Measurements from ENCODE around the gene COX7B.

COX7B gene

DNA sequence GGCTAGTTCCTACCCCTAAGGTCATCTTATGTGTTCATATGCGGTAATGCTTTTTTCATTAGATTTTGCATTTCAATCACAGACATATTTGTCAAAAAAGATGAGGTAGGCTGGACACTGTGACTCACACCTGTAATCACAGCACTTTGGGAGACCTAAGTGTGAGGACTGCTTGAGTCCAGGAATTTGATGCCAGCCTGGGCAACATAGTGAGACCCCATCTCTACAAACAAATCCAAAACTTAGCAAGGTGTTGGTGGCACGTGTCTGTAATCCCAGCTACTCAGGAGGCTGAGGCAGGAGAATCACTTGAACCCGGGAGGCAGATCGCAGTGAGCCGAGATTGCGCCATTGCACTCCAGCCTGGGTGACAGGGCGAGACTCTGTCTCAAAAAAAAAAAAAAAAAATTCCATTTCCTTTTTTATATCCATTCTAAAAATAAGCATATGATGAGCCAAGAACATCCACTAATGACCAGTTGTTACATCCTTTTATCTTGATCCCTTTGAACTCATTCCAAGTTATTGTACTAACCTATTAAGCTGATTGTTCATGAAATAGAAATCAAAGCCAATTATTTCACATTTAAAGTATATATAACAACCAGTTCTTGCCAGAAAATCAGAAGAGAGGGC lies 46.8 kb downstream of the COX7B start:
- DNase-seq, result no peak

DNA sequence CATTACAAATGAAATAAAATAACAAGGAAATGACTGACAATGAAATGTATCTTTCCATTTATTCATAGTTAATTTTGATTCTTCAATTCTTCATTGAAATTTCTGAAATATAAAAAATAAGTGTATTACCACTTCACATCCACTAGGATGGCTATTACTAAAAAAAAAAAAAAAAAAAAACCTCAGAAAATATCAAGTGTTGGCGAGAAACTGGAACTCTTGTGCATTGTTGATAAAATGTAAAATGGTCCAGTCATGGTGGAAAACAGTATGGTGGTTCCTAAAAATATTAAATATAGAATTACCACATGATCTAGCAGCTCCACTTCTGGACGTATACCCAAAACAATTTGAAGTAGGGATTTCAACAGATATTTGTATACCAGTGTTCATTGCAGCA lies 47.3 kb downstream of the COX7B start:
- DNase-seq, result no peak

DNA sequence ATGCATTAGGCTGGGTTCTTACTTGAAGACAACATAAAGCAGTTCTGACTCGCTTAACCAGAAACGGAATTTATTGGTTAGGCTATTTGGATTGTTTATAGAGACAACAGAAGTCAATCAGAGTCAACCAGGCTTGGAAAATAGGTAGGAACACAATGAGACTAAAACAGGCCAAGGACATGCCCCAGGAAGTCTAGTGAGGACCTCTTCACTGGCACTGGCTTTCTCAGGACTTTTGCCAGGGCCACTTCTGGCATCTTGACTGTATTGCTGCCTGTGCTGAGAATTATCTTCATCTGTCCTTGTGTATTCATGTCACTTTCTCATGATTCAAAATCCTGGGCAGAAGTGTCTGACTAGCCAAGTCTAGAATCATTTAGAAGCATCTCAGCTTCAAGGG lies 50.6 kb downstream of the COX7B start:
- DNase-seq, result no peak

DNA sequence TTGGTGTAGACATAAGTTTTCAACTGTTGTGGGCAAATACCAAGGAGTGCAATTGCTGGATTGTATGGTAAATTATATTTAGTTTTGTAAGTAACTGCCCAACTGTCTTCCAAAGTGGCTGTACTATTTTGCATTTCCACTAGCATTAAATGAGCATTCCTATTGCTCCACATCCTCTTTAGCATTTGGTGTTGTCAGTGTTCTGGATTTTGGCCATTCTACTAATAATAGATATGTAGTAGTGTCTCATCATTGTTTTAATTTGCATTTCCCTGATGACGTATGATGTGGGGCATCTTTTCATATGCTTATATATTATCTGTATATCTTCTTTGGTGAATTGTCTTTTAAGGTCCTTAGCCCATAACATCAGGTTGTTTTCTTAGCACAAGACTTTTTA lies 52.9 kb downstream of the COX7B start:
- DNase-seq, result no peak

DNA sequence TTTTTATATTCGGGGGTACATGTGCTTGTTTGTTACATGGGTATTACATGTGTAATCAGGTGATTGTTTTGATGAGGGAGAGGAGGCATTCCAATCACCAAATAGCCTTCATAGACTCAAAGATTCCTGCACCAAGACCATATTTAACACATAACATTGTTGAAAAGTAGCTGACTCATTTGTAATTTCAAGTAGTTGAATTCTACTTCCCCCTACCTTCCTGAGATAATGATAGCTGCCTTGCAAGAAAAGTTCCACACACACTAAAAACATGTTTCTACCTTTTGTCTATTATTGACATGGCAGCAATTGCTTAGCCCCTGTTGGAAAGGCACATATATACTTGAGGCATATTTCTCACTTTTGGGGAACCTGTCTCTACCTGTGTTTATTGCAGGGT lies 54.0 kb downstream of the COX7B start:
- no peak for DNase-seq

DNA sequence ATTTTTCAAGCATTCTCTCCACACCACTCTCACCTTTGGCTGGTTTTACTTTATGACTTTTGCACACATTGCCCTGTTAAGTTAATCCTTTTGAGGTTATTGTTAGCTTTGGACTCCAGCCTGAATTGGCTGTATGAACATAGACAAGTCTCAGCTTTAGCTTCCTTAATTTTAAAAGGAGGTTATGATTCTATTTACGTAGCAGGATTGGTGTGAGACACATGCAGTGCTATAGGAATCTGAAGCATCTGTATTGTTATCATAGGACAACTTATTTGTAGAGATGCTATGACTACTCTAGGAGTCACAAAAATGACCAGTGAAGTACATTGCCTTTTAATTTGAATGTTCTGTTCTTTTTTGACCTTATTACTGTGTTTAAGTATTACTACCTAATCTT lies 54.4 kb downstream of the COX7B start:
- no peak for DNase-seq
